ENCODE results near the gene FLCN. TPM values are rescaled to one million over a fixed set of nuclear protein-coding genes. Genes with fewer than 3 reads are reported as not detected.

Gene FLCN
- polyA plus RNA-seq, 4 donors, result 20.0 to 29.1 (median 26.6) TPM

- no peak for DNase-seq (ENCODE audit: low read depth in 4 of 4, low spot score in 3 of 4)
Measured at GRCh38 chr17:17170346-17170985, 66.5 kb downstream of the FLCN start.

GRCh38 chr17:17169396-17169795 lies 67.6 kb downstream of the FLCN start:
- no peak for DNase-seq (ENCODE audit: low read depth in 4 of 4, low spot score in 3 of 4)

DNA sequence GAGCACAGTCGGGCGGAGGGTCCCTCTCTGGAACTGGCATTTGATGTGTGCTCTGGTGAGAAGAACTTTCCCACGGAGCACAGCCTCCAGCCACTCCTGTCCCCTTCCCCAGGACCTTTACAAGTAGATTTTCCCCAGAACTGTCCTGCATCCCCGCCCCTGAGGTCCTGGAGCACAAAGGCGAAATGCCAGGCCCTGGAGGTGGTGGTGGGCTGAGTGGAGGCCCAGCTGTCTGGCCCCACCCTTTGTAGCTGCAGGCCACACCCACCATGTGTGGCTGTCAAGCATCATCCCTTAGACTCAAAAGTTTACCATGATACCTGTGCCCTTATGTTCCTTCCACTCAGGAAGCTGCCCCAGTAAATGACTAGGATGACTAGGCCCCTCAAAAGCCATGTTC lies 68.6 kb downstream of the FLCN start:
- no peak for DNase-seq (ENCODE audit: low read depth in 4 of 4, low spot score in 3 of 4)

DNA sequence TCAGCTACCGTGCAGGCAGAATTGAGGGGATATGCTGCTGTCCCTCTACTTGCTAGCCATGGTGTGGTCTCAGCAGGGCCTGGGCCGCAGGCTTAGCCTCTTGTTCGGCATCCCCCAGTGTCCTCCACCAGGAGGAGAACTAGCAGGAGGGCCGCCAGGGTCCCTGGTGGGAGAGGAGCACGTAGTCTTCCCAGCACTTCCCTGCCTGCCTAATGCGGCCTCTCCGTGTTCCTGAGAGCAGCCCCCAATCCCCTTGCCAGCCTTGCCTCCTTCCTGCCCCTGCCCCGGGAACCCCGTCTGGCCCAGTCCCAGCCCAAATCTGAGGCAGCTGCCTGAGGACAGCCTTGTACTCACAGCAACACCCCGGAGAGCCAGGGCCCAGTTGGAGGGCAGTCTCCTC lies 69.0 kb downstream of the FLCN start:
- DNase-seq (ENCODE audit: low read depth in 4 of 4, low spot score in 3 of 4), result no peak

- DNase-seq (ENCODE audit: low read depth in 4 of 4, low spot score in 3 of 4), result no peak
Measured at GRCh38 chr17:17167356-17167755, 69.6 kb downstream of the FLCN start.

GRCh38 chr17:17166446-17166845 lies 70.5 kb downstream of the FLCN start:
- no peak for DNase-seq (ENCODE audit: low read depth in 4 of 4, low spot score in 3 of 4)

GRCh38 chr17:17165666-17166308 lies 71.2 kb downstream of the FLCN start:
- DNase-seq (ENCODE audit: low read depth in 4 of 4, low spot score in 3 of 4), result no peak

- no peak for DNase-seq (ENCODE audit: low read depth in 4 of 4, low spot score in 3 of 4)
Measured at GRCh38 chr17:17164676-17165075, 72.3 kb downstream of the FLCN start.

GRCh38 chr17:17164156-17164555 lies 72.8 kb downstream of the FLCN start:
- no peak for DNase-seq (ENCODE audit: low read depth in 4 of 4, low spot score in 3 of 4)

Other genes starting within 250 kb of the FLCN start
- gene MPRIP, start 194.7 kb downstream of the FLCN start, polyA plus RNA-seq (ENCODE audit: insufficient read length in 4 of 4), result 100 to 1,000 TPM; 140 to 180 (median 164) TPM
- gene PLD6, start 30.8 kb downstream of the FLCN start, polyA plus RNA-seq (ENCODE audit: insufficient read length in 4 of 4), result 1 to 10 TPM; 3.6 to 4.3 (median 3.9) TPM
- gene COPS3, start 44.1 kb upstream of the FLCN start, polyA plus RNA-seq (ENCODE audit: insufficient read length in 4 of 4), result 10 to 100 TPM; 75.1 to 89.7 (median 80.2) TPM
- 1 to 10 TPM; 5.0 to 7.4 (median 6.2) TPM for gene NT5M, start 66.2 kb upstream of the FLCN start, polyA plus RNA-seq (ENCODE audit: insufficient read length in 4 of 4)
- 10 to 100 TPM; 20.9 to 23.3 (median 22.6) TPM for gene MED9, start 239.8 kb upstream of the FLCN start, polyA plus RNA-seq (ENCODE audit: insufficient read length in 4 of 4)

Measured in right renal pelvis (tissue), 4 donors.